Measurements from ENCODE around the gene GRPEL2.
A peak's percentile ranks its signal among the peaks of the same experiment; 100 is the strongest.

Gene GRPEL2

GRCh38 chr5:149353911-149354310 lies 8.6 kb downstream of the GRPEL2 start:
- no peak for TF ChIP-seq CTCF (IDR thresholded peaks at IDR 0.05; ENCODE audit: borderline replicate concordance, insufficient read depth, low read depth, low read length)

GRCh38 chr5:149355688-149356087 lies 10.4 kb downstream of the GRPEL2 start:
- no peak overlapping the region for H3K4me3 ChIP-seq (ENCODE audit: low read depth, low read length)
- TF ChIP-seq CTCF (IDR thresholded peaks at IDR 0.05; ENCODE audit: borderline replicate concordance, insufficient read depth, low read depth, low read length), result no peak

More at GRCh38 chr5:149353911-149354310, 8.6 kb downstream of the GRPEL2 start:
- H3K4me3 ChIP-seq (ENCODE audit: low read depth, low read length), result no peak overlapping the region

- no peak overlapping the region for H3K4me3 ChIP-seq (ENCODE audit: low read depth, low read length)
- TF ChIP-seq CTCF (IDR thresholded peaks at IDR 0.05; ENCODE audit: borderline replicate concordance, insufficient read depth, low read depth, low read length), result no peak
These were observed 11.1 kb downstream of the GRPEL2 start for GRCh38 chr5:149356391-149356790.

GRCh38 chr5:149357370-149358293 lies 12.3 kb downstream of the GRPEL2 start, which contains the start of gene PCYOX1L:
Gene PCYOX1L, plus strand, starts transcription at chr5:149358046. Its CDS starts 23 bp downstream, at chr5:149358069.
- H3K4me3 ChIP-seq (ENCODE audit: low read depth, low read length), result peak within 1 kb of the TSS; percentile 72
- no peak for TF ChIP-seq CTCF (IDR thresholded peaks at IDR 0.05; ENCODE audit: borderline replicate concordance, insufficient read depth, low read depth, low read length)

GRCh38 chr5:149358294-149358651 lies 13.0 kb downstream of the GRPEL2 start:
- TF ChIP-seq CTCF (IDR thresholded peaks at IDR 0.05; ENCODE audit: borderline replicate concordance, insufficient read depth, low read depth, low read length), result no peak
- peak overlapping the region; percentile 72 for H3K4me3 ChIP-seq (ENCODE audit: low read depth, low read length)

GRCh38 chr5:149358868-149359495 lies 13.7 kb downstream of the GRPEL2 start:
- TF ChIP-seq CTCF (IDR thresholded peaks at IDR 0.05; ENCODE audit: borderline replicate concordance, insufficient read depth, low read depth, low read length), result no peak
- H3K4me3 ChIP-seq (ENCODE audit: low read depth, low read length), result peak overlapping the region; percentile 72
